Measurements from ENCODE around the gene RBM3. TPM values are rescaled to one million over a fixed set of nuclear protein-coding genes. Genes with fewer than 3 reads are reported as not detected.

Gene RBM3
- total and polyA plus RNA-seq, 2 of the 4 experiments (the other 2 are of a cell fraction) = 243 to 386 TPM

DNA sequence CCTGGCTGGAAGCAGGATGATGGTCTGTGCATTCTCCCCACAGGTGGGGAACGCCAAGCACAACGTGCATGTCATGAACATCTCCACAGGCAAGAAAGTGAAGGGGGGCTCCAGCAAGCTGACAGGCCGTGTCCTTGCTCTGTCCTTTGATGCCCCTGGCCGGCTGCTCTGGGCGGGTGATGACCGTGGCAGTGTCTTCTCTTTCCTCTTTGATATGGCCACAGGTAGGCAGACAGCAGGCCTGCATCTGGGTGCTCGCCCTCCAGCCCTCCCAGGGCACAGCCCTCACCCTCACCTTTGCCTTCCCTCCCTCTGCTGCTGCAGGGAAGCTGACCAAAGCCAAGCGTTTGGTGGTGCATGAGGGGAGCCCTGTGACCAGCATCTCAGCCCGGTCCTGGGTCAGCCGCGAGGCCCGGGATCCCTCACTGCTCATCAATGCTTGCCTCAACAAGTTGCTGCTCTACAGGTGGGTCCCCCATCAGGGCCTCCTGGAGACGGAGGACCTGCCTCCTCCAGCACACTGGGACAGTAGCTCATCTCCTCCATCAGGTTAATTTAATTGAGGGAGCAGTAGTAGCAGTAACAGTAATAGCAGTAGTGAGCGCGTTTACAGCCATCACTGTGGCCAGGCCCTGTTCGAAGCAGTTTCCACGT is 27.6 kb downstream of the RBM3 start:
- dilution Hi-C loops (cut with HindIII; ENCODE audit: low sequenced_read_pairs, unreplicated experiment) = no loop called here
- POLR2A ChIA-PET (ENCODE audit: unreplicated experiment) = no interaction called here
- no peaks in the 10 kb centered on the region for H3K27me3 ChIP-seq (ENCODE audit: control insufficient read depth, insufficient read depth, low read length)
- CTCF ChIA-PET = no interaction called here
- peaks cover 3 to 10% of the 10 kb centered on the region in 2 experiments; a peak in 2 of 4 replicates for H3K79me1 ChIP-seq (ENCODE audit: low read depth in 1 of 2, low read length in 2 of 2)
- no peak overlapping the region for H4K91ac ChIP-seq (ENCODE audit: insufficient read depth, low read depth, low read length)
- no peak overlapping the region for H2BK120ac ChIP-seq (ENCODE audit: low read depth, low read length)
- no peak for TF ChIP-seq RCOR1 (IDR thresholded peaks at IDR 0.05; ENCODE audit: insufficient replicate concordance, low read length)
- no peak overlapping the region for H2AFZ ChIP-seq (replicated peaks; ENCODE audit: low read length, poor library complexity)
- H3K23ac ChIP-seq (ENCODE audit: low read depth, low read length) = no peak overlapping the region
- H3K9me3 ChIP-seq (ENCODE audit: control insufficient read depth, insufficient read depth, low read length) = no peaks in the 10 kb centered on the region
- DNase-seq (no peak), ATAC-seq (ENCODE audit: low read depth) (no peak)
- H3K18ac ChIP-seq (ENCODE audit: low read depth, low read length) = no peak overlapping the region
- no peak overlapping the region for H4K8ac ChIP-seq (ENCODE audit: low read depth in 2 of 2, low read length in 2 of 2)
- no peak overlapping the region for H2AK9ac ChIP-seq (replicated peaks; ENCODE audit: low read depth, low read length, poor library complexity)
- no peaks in the 10 kb centered on the region for H4K20me1 ChIP-seq (ENCODE audit: insufficient read depth, low read length)
- H2BK20ac ChIP-seq (ENCODE audit: low read depth, low read length) = no peak overlapping the region
- WGBS, 2 experiments (ENCODE audit: extremely low coverage in 2 of 2, insufficient read length in 1 of 2) = 90% methylated on average over 2 of the region's 17 CpGs; no CpG with 5 or more reads in 1 of the 2 experiments
- 0 out of 2 replicates have a peak, but pooled peaks cover 1% of the 10 kb centered on the region for H3K4me1 ChIP-seq (ENCODE audit: control insufficient read depth, insufficient read depth, low read length)
- H3K4me2 ChIP-seq (ENCODE audit: low read depth, low read length) = no peak overlapping the region
- no peak overlapping the region for H3K9ac ChIP-seq (ENCODE audit: low read depth, low read length)
- H3K9me1 ChIP-seq (ENCODE audit: insufficient read depth, low read length) = no peaks in the 10 kb centered on the region
- intact Hi-C loops (cut with micrococcal nuclease) = no loop called here
- in situ Hi-C loops (cut with MboI; ENCODE audit: low sequenced_read_pairs) = no loop called here
- H2AK5ac ChIP-seq (ENCODE audit: low read depth, low read length) = no peak overlapping the region
- H3K56ac ChIP-seq (ENCODE audit: extremely low read depth, insufficient read depth, low read length) = no peak overlapping the region
- BruUV-seq (replicated peaks) = no TSS peak
- H2BK5ac ChIP-seq (ENCODE audit: low read depth, low read length, poor library complexity, severe bottlenecking) = no peak overlapping the region
- H3K4me3 ChIP-seq (ENCODE audit: insufficient read depth, low read depth, low read length) = no peak overlapping the region
- H2BK15ac ChIP-seq (ENCODE audit: low read depth, low read length) = no peak overlapping the region
- no peak overlapping the region for H3K27ac ChIP-seq (ENCODE audit: insufficient read depth, low read length)
- no peak overlapping the region for H3K14ac ChIP-seq (replicated peaks; ENCODE audit: low read depth, low read length)
- H3K4ac ChIP-seq (ENCODE audit: low read depth, low read length) = no peak overlapping the region
- no peak overlapping the region for H4K5ac ChIP-seq (ENCODE audit: low read depth, low read length)
- H3K36me3 ChIP-seq (ENCODE audit: control insufficient read depth, insufficient read depth, low read length) = peaks cover 28% of the 10 kb centered on the region

Measured in IMR-90 (cell line).